Smooth muscle cell of the brain vasculature (primary cell): Measurements from ENCODE around the gene ITGBL1.
A peak's percentile ranks its signal among the peaks of the same experiment; 100 is the strongest.

Experiments used
- DNase-seq: peaks from one replicate; pipeline ENCODE4 v3.0.0-alpha.2; 2012; ENCODE audit warnings: low read depth, low spot score

ITGBL1 gene

DNA sequence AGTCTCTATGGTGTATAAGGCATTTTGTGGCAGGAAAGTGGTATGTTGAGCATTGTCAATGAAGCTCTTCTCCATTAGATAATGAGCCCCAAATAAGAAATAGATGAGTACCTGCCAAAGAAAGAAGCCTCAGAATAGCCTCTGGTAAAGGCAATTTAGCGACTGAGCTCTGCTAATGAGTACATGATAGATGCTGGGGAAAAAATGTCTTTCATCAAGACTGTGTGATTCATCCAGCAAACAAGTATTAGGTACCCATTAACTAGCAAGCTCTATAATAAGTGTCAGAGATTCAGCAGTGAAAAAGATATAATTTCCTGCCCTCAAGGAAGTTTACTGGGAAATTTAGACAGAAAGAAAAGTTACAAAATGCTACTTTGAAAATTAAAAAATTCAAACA lies 294.6 kb downstream of the ITGBL1 start:
- DNase-seq: no peak

- no peak for DNase-seq
Measured at GRCh38 chr13:101749584-101749983, 297.1 kb downstream of the ITGBL1 start.

DNA sequence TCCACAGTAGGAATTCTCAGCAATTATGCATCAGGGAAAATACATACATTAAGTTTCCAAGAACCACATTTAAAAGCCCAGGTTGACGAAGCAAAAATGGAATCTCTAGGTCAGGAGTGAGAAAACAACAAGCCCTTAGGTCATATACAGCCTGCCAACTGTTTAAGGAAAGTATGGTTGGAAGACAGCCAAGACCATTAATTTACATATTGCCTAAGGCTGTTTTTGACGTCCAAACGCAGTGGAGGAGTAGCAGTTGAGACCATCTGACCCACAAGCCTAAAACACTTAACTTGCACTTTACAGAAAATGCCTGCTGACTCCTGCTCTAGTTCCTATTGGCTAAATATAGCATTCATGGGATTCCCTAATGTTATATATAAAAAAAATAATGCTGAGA lies 299.0 kb downstream of the ITGBL1 start:
- DNase-seq: peak; percentile 45

DNA sequence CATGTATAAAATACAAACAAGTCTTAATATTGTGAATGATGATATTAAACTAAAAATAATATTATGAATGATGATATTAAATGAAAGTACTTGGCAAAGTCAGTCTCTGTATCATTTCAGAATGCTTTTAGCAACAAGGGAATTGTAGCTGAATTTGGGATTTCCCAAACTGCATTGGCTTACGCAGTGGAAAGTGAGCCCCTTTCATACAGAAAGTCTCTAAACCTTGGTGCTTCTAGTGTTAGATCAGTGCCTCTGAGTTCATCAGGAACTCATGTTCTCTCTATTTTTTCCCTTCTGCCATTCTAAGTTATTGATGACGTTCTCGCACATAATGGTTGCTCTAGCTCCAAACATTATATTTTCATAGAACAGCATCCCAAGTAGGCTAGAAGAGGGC lies 300.0 kb downstream of the ITGBL1 start:
- DNase-seq: no peak

- no peak for DNase-seq
Measured at GRCh38 chr13:101755228-101755887, 302.9 kb downstream of the ITGBL1 start.

DNA sequence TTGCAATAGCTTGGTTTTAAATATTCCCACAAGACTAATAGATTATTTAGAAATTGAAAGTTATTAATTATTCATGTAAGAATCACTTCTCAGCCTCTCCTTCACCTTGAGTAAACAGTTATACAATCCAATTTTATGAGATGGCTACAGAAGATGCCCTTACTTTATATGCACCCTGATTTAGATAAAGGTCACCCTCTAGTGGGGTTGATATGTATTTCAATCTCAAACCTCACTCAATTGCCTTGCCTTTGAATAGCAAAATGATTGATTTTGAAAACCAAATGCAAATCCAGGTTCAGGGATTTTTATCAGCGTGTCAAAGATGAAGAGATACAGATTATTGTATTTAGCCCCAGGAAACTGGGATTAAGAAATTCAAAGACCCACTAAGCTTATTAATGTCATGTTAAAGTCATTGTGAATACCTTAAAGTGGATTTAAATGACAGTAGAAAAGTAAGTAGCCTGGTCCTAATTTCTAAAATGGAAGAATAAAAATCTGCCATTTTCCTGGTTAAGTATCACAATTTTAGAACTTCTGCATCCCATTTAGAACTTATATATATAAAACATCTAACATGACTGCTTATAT lies 305.1 kb downstream of the ITGBL1 start:
- peak; percentile 15 for DNase-seq

GRCh38 chr13:101763191-101763590 lies 310.7 kb downstream of the ITGBL1 start:
- no peak for DNase-seq
